Urinary bladder (tissue), 4 donors: ENCODE data around the gene SAMD11. TPM values are rescaled to one million over a fixed set of nuclear protein-coding genes. Genes with fewer than 3 reads are reported as not detected.

Experiments used
- DNase-seq: peaks from one replicate; pipeline ENCODE4 v3.0.0-alpha.2; 2015; ENCODE audit errors: extremely low spot score
- H3K27ac ChIP-seq: one replicate; pipeline ENCODE4 v1.5.1; 2013; ENCODE audit warnings: low read depth, mild to moderate bottlenecking, moderate library complexity
- H3K36me3 ChIP-seq: one replicate; pipeline ENCODE4 v1.6.1; 2013; ENCODE audit warnings: mild to moderate bottlenecking, moderate library complexity; ENCODE audit not compliant: insufficient read depth
- H3K4me1 ChIP-seq: one replicate; pipeline ENCODE4 v1.6.1; 2013; ENCODE audit warnings: mild to moderate bottlenecking, moderate library complexity; ENCODE audit not compliant: insufficient read depth
- H3K4me3 ChIP-seq: one replicate; pipeline ENCODE4 v1.5.1; 2013; ENCODE audit warnings: low read depth, low read length
- WGBS: extraction: QIAGEN DNeasy Blood & Tissue Kit; methylation state at CpG from one replicate; pipeline ENCODE4 v1.1.7; 2013; 5-methylcytosine and 5-hydroxymethylcytosine counted together
- polyA plus RNA-seq: library from polyadenylated mRNA; stranded (reverse); fragments of 200-250 nt; gene quantifications from one replicate; pipeline ENCODE4 v1.2.3, GENCODE V29; 2013
- total RNA-seq: library from RNA; depleted of rRNA; stranded (reverse); fragments of >200 nt; gene quantifications from one replicate; pipeline ENCODE4 v1.2.3, GENCODE V29; 2014
- donor health status: healthy with polysubstance abuse.
- donor health status: healthy.

The SAMD11 gene
- total and polyA plus RNA-seq, 2 donors: 18.1 to 23.3 TPM

DNA sequence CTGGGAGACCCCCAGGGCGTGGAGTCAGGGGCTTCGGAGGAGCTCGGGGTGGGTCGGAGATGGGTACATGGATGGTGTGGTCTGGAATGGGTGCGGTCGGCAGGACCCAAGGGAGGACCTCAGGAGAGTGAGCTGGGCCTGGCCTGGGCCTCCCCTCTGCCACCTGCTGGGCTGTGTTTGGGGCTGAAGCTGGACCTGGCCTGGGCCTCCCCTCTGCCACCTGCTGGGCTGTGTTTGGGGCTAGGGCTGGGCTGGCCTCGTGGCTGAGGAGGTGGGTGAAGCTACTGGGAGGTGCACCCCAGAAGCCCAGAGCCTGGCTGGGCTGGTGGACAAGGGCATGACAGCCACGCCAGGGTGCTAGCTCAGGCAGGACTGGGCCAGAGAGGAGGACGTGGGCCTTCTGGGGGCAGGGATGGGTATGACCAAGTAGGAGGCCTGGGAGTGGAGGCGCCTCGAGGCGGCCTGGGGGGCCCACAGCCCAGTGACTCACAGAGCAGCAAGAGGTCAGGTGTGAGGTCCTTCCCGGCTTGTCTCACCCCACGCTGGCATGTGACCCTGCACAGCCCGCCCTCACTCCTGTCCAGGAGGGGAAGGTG, 14.5 kb downstream of the SAMD11 start:
- no peak overlapping the region for H3K27ac ChIP-seq
- no peak for DNase-seq
- no peaks in the 10 kb centered on the region for H3K4me1 ChIP-seq
- H3K36me3 ChIP-seq: no peaks in the 10 kb centered on the region
- WGBS: 72% methylated on average over 15 of the region's 15 CpGs
- no peak overlapping the region for H3K4me3 ChIP-seq

DNA sequence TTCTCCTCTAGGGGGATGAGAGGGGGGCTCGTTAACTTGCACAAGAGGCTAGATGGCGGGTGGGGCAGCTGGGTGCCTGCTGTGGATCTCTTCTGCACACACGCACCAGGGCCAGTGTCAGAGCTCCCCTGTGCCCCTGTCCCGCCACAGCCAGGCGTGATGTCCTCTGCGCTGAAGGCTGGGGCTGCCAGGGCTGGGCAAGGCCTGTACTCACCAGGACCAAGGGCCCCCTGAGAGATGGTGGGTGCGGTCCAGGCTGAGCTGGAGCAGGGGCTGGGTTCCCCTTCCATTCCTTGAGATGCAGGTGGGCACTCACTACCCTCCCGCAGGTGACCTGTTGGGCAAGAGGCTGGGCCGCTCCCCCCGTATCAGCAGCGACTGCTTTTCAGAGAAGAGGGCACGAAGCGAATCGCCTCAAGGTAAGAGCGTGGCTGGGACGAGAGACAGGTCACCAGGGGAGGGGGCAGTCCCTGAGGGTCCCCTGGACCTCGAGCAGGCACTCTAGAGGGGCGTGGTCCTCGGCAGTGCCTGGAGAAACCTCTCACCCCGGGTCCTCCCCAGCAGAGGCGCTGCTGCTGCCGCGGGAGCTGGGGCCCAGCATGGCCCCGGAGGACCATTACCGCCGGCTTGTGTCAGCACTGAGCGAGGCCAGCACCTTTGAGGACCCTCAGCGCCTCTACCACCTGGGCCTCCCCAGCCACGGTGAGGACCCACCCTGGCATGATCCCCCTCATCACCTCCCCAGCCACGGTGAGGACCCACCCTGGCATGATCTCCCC, 15.2 kb downstream of the SAMD11 start:
- Histone ChIP-seq H3K4me1 (no peaks in the 10 kb centered on the region), H3K36me3 (no peaks in the 10 kb centered on the region), H3K4me3 (no peak overlapping the region), H3K27ac (no peak overlapping the region)
- 85% methylated on average over 30 of the region's 30 CpGs for WGBS
- DNase-seq: no peak

DNA sequence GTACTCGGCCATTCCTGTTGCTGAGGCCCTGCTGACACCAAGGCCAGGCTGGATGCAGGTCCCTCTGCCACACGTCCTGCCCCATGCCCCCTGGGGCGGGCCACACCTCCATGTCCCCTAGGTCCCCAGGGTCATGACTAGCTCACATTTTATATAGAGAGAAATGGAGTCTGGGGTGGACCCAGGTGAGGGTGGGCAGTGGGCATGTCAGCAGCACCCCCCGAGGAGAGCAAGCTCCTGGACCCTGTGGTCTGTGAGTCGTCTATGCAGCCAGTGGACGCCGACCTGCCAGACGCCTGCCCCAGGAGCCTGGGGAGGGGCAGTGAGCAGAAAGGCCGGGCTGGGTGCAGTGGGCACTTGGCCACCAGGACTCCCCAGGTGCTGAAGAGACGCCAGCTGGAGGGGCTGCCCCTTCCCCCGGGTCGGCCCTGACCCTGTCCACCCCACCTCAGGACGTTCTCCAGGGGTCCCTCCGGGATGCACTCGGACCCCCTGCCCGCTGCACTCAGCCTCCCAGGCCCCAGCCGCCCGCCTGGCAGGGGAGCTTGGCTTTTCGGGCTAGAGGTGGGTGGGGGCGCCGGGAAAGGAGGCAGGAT, 15.9 kb downstream of the SAMD11 start:
- Histone ChIP-seq H3K27ac (no peak overlapping the region), H3K4me3 (peak overlapping the region; percentile 48), H3K36me3 (no peaks in the 10 kb centered on the region), H3K4me1 (no peaks in the 10 kb centered on the region)
- DNase-seq: no peak
- WGBS: 34% methylated on average over 21 of the region's 21 CpGs

DNA sequence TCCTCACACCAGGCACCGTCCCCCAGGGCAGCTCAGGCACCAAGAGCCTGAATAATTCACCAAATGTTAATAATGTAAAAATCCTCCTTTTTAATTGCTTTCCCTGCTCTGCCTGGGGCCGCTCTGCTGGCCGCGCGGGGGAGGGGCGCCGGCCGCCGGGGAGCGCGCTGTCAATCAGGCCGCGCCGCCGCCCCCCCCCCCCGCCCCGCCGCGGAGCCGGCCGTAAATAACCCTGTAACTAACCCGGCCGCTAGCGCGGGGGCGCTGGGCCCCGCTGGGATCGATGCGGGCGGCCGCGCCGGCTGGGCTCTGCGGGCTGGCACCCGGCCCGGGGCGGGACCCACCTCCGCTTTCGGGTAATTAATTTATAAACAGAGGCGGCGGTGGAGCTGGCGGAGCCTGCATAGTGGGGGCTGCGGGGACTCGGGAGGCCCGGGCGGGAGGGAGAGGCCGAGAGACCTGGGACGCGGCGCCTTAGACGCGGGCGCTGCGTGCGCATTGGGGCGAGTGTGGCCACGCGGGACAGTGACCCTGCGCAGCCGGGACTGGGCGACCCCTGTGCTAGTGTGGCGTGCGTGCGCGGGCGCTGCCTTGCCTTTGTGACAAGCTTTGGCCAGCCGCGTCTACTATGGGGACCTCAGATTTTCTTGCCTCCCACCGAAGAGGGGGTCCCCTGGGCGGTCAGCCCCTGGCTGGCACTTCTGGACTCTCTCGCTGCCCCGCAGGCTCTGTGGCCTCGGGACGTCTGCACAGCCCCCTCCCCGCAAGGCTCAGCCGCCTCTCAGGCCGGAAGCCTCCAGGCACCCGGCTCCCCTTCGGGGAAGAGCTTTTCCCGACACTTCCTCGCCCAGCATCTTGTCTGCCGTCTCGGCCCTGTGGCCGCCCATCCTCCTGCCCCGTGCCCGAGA, 16.6 kb downstream of the SAMD11 start:
- under 1% methylated on average over 84 of the region's 86 CpGs for WGBS
- H3K4me1 ChIP-seq: no peaks in the 10 kb centered on the region
- H3K4me3 ChIP-seq: peak overlapping the region; percentile 48
- no peaks in the 10 kb centered on the region for H3K36me3 ChIP-seq
- DNase-seq: peak; percentile 74
- H3K27ac ChIP-seq: peak overlapping the region; percentile 65

DNA sequence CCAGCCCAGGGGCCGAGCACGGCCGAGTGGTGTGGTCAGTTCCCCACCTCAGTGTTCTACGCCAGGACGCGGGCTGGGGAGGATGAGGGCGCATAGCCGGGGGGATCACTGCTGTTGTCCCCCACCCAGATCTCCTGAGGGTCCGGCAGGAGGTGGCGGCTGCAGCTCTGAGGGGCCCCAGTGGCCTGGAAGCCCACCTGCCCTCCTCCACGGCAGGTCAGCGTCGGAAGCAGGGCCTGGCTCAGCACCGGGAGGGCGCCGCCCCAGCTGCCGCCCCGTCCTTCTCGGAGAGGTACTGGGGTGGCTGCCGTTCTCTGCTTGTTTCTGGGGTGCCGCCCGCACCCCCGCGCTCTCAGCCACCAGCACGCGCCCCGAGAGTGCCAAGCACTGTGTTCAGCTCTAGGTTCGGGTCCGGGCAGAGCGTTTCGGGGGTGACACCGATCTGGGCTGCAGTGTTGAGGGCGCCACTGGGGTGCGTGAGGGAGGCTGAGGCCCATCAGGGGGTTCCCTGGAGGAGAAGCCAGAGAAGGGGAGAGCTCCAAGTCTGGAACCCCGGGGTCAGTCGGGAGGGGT, 17.4 kb downstream of the SAMD11 start:
- peaks cover under 1% of the 10 kb centered on the region for H3K36me3 ChIP-seq
- WGBS: 7% methylated on average over 36 of the region's 36 CpGs
- peak overlapping the region; percentile 65 for H3K27ac ChIP-seq
- no peaks in the 10 kb centered on the region for H3K4me1 ChIP-seq
- DNase-seq: no peak
- H3K4me3 ChIP-seq: peak overlapping the region; percentile 48

DNA sequence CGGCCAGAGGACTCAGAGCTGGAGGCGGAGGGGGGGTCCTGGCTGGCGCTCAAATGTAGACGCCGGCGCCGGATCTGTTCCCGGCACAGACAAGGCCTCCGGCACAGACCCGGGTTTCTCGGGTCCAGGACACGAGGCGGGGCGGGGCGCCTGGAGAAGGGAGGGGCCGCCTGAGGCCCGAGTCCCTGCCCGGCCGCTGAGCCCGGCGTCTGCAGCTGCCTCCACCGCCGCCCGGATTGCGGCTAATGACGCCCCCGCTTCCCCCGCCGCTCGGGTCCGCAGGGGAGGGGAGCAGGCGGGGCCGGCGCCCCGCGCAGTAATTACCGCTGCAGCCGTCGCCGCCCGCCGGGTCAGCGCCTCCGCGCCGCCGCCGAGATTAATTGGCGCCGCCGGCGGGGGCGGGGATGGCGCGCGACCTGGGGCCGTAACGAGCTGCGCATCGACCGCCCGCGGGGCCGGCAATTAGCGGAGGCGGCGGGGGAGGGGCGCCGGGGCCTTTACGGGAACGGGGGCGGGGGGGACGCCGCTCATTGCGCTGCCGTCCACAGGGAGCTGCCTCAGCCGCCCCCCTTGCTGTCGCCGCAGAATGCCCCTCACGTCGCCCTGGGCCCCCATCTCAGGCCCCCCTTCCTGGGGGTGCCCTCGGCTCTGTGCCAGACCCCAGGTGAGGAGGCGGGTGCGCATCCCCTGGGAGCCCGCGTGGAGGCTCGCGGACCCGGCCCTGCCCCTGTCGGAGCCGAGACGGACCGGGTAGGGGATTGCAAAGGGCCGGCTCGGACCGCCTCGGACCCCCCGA, 18.1 kb downstream of the SAMD11 start:
- H3K27ac ChIP-seq: peak overlapping the region; percentile 85
- H3K4me3 ChIP-seq: peak overlapping the region; percentile 48
- DNase-seq: peak; percentile 68
- peaks cover 4% of the 10 kb centered on the region for H3K36me3 ChIP-seq
- no peaks in the 10 kb centered on the region for H3K4me1 ChIP-seq
- WGBS: under 1% methylated on average over 95 of the region's 98 CpGs

DNA sequence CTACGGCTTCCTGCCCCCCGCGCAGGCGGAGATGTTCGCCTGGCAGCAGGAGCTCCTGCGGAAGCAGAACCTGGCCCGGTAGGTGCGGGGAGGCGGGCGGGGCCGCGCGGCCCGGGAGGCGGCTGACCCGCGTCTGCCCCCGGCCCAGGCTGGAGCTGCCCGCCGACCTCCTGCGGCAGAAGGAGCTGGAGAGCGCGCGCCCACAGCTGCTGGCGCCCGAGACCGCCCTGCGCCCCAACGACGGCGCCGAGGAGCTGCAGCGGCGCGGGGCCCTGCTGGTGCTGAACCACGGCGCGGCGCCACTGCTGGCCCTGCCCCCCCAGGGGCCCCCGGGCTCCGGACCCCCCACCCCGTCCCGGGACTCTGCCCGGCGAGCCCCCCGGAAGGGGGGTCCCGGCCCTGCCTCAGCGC, 18.7 kb downstream of the SAMD11 start:
- peak overlapping the region; percentile 85 for H3K27ac ChIP-seq
- no peaks in the 10 kb centered on the region for H3K4me1 ChIP-seq
- peak overlapping the region; percentile 48 for H3K4me3 ChIP-seq
- no peak for DNase-seq
- 2% methylated on average over 48 of the region's 48 CpGs for WGBS
- peaks cover 4% of the 10 kb centered on the region for H3K36me3 ChIP-seq

DNA sequence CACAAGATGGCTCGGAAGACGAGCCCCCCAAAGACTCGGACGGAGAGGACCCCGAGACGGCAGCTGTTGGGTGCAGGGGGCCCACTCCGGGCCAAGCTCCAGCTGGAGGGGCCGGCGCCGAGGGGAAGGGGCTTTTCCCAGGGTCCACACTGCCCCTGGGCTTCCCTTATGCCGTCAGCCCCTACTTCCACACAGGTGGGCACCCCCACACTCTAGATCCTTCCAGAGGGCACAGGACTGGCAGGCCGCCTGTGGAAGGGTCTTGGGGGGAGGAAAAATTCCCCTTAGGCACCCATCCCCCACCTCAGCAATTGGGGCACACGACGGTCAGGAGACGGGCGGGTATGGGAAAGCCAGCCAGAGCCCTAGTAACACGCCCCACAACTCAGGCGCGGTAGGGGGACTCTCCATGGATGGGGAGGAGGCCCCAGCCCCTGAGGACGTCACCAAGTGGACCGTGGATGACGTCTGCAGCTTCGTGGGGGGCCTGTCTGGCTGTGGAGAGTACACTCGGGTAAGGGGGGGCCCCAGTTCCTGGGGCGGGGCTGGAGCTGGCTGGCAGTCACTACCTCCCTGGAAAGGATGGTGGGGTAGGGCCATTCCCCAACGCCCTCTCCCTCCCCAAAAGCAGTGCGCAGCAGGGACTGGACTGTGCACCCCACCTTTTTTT, 19.3 kb downstream of the SAMD11 start:
- H3K27ac ChIP-seq: peak overlapping the region; percentile 85
- DNase-seq: no peak
- H3K4me1 ChIP-seq: no peaks in the 10 kb centered on the region
- H3K4me3 ChIP-seq: peak overlapping the region; percentile 48
- peaks cover 8% of the 10 kb centered on the region for H3K36me3 ChIP-seq
- WGBS: 16% methylated on average over 27 of the region's 27 CpGs

DNA sequence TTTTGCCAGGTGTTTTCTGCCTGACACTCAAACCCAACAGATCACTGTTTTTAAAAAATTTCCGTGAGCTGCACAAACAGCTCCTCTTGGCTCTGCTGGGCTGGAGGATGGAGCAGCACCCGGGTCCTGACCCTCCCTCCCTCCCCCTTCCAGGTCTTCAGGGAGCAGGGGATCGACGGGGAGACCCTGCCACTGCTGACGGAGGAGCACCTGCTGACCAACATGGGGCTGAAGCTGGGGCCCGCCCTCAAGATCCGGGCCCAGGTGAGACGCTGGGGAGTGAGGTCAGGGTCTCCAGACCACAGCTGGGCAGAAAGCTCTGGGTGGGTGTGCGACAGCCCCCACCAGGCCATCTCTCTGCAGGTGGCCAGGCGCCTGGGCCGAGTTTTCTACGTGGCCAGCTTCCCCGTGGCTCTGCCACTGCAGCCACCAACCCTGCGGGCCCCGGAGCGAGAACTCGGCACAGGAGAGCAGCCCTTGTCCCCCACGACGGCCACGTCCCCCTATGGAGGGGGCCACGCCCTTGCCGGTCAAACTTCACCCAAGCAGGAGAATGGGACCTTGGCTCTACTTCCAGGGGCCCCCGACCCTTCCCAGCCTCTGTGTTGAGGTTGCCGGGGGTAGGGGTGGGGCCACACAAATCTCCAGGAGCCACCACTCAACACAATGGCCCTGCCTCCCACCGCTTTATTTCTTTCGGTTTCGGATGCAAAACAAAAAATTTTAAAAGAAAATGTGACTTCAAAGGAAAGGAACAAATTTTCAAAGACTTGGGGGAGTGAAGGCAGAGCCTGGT, 20.0 kb downstream of the SAMD11 start:
- Histone ChIP-seq H3K36me3 (peaks cover 11% of the 10 kb centered on the region), H3K27ac (peak overlapping the region; percentile 76), H3K4me3 (no peak overlapping the region), H3K4me1 (no peaks in the 10 kb centered on the region)
- 65% methylated on average over 27 of the region's 27 CpGs for WGBS
- DNase-seq: no peak

DNA sequence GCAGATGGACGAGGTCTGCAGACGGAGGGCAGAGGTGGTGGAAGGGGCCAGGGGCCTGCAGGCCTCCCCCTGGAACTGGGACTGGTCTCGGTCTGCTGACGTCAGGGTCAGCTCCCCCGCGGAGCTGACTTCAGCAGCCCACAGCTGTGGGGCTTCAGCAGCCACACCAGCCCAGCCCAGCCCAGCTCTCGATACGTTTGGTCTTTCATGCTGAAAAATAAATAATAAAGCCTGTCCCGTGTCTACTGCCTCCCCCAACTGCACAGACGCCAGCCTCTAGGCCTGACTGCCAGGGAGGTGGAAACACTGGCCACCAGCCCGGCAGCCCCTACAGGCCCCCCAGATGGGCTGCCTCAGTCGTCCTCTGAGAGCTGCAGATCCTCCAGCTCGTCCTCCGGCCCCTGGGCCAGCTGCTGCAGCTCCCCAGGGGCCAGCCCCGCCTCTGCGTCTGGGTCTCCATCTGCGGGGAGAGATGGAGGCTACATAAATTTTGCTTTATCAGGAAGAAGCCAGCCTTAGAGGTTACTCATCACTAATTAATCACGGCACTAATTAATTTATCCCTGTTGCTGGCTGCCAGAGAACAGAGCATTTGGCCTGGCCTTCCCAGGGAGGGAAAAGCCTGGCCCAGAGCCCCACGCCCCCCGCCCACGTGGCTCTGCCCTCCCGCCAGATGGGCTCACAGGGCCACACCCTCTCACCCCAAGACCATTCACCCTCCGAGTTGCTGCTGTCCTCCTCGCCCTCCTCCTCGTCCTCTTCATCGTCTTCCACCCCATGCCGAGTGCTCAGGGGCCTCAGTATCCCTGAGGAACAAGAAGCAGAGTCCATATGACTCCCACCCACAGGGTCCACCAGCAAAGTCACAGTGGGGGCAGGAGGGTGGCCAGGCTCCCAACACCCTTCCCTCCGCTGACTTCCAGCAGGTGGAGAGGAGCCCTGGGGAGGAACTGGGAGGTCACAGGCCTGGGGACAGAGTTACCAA, 20.9 kb downstream of the SAMD11 start:
- no peak for DNase-seq
- Histone ChIP-seq H3K4me1 (no peaks in the 10 kb centered on the region), H3K4me3 (no peak overlapping the region), H3K36me3 (peaks cover 11% of the 10 kb centered on the region), H3K27ac (peak overlapping the region; percentile 4)
- WGBS: 47% methylated on average over 28 of the region's 28 CpGs
